GM18526 (cell line): ENCODE measurements around the gene FADS6.

ENCODE experiments used
- POLR2A ChIP-seq: IDR thresholded peaks from 3 replicates; pipeline ENCODE4 v1.6.1; 2011; ENCODE audit not compliant: insufficient read length; ENCODE audit errors: extremely low read depth

Gene FADS6

DNA sequence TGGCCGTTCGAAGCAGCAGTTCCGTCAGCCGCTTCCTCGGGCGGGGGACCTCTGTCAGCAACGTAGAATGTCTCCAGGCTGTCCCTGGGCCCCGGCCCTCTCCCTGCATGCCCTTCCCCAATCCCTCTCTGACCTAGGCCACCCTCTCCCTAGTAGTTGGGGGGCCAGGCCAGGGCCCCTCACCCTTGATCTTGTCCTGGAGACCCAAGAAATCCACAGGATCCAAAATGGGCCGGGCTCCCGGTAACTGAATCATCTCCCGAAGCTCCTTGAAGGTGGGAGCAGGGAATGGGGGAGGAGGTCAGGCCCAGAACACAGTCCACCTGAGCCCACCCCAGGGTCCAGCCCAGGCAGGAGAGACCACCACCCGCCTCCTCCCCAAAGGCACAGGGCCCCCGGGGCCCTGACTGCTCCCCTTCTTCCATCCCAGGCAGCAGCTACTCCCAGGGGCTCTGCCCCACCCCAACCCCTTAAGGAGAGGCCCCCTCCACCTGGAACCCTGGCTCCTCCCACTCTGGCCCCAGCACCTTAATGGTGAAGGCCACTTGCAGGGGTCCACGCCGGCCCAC is 29.1 kb downstream of the FADS6 start:
- no peak for TF ChIP-seq POLR2A

DNA sequence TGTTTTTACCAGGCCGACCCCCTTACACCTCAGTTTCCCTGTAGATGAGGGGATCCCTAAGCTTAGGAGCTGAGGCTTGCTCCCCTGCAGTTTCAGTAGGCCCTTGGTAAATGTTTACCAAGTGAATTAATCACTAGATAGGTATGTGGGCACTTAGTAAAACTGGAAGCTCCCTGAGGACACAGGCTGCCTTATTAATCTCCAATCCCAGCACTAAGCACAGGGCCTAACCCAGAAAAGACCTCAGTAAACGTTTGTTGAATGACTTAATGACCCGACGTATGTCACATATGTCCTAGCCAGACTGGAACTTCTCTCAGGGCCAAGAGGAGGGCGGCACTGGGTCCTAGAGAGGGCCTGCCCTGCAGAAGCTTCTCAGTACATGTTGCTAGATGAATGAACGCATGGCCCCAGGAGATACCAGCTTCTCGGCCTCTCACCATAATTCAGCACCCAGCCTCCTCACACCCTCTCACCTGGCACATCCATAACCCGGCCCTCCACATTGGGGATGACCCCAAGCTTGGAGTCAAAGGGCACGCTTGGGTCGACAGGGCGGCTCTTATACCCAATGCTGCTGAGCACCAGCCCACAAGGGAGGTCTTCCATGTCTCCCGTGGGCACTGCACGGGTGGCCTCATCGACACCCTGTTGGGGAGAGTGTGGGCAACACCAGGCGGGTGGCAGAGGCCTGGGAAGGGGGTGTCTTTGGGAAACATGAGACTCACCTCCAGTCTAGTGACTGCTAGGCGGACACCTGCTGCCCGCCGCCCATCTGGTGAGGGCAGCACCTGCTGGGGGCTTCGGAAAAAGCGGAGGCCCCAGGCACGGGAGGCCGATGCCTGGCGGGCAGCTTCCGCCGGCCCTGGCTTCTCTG is 29.8 kb downstream of the FADS6 start:
- TF ChIP-seq POLR2A = no peak

DNA sequence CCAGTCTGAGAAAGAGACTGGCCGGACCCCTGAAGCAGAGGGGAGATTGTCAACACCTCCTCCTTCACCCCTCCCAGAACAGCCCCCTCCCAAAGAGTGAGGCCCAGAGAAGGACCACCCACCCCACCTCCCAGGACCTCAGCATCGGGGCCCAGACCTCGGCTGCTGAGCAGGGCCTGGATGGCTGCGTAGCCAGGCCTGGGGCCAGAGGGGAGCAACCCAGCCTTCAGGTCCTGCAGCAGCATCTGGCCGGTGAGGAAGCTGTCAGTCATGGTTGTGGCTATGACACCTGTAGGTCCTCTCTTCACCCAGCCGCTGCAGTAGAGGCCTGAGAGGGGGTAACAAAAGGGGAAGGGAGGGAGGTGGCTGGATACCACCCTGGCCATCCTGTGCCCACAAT is 30.5 kb downstream of the FADS6 start:
- no peak for TF ChIP-seq POLR2A

DNA sequence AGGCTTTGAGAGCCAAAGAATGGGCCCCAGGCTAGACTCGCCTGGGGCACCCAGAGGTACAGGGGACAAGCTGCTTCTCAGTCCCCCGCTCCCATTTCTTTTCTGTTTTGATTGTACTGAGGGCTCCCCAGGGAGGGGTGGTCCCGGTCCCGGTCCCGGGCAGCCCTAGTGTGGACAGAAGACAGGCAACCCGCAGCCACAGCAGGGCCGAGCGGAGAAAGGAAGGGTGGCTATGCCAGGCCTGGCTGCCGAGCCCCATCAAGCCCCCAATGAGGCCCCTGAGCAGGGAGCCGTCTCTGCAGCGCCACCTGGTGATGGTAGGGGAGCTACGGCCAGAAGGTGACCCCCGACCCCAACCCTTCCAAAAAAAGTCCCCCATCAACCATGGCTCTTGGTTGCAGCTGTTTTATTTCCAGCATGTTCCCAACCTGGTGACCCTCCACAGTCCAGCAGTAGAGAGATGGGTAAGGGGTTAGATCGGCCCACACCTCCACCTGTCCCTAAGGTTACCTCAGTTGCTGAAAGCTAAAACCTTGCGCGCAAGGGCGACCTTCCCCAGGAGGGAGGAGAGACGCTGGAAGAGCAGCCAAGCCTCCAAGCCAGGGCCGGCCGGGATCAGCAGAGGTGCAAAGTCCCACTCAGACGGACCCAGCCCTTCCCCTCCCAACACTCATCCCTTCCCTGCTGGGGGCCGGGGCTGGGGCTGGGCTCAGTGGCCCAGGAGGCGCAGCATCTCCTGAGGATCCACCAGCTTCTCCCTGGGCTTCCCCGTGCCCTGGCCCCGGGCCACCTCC is 31.1 kb downstream of the FADS6 start:
- TF ChIP-seq POLR2A = no peak

DNA sequence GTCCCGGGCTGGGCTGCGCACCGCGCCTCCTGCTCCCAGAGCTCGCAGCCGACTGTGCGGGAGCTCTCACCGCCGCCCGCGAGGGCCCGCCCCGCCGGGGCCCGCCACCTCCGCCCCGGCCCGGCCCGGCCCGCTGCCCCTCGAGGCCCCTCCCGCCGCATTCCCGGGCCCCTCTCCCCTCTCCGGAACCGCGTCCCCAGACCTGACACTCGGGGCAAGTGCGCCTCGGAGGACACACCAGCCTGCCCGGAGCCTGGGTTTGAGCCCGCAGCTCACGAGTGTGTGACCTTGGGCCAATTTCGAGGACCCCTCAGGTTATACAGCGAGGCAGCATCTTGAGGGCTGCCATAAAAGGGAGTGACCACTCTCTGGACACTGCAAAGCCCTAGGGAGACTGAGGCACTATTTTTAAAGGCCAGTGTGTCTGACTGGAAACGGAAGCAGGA is 31.7 kb downstream of the FADS6 start:
- no peak for TF ChIP-seq POLR2A

DNA sequence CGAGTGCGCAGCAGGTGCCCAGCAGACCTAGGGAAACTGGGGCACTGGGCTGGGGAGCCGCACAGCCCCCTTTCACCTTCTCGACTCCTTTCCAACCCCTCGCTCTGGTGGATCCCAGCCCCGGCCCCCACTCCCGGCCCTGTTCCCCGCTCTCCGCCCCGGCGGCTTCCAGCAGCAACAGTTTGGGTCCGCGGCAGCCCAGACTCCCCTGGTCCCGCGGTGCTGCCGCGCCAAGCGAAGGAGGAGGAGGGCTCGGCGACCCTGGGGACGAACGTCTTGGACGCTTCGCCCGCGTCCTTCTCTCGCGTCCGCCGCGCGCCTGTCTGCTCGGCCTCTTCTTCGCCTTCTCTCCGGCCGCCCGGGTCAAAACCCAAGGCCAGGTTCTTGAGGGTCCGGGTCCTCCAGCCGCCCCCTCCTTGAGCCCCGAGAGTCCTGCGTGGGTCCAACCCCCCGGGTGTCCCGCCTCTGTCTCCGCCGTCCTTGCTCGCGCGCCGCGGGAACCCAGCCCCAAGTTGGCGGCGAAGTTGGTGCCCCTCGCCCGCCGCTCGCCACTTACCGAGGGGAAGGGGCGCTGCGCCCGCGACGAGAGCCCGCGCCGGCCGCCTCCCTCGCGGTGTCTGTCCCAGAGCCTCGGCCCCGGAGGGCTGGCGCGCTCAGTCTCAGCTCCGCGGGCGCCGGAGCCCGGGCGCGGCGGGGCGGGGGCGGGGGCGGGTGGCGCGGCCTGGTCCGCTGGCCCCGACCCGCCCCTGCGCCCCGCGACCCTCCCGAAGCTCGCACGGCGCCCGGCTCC is 32.4 kb downstream of the FADS6 start:
- no peak for TF ChIP-seq POLR2A

DNA sequence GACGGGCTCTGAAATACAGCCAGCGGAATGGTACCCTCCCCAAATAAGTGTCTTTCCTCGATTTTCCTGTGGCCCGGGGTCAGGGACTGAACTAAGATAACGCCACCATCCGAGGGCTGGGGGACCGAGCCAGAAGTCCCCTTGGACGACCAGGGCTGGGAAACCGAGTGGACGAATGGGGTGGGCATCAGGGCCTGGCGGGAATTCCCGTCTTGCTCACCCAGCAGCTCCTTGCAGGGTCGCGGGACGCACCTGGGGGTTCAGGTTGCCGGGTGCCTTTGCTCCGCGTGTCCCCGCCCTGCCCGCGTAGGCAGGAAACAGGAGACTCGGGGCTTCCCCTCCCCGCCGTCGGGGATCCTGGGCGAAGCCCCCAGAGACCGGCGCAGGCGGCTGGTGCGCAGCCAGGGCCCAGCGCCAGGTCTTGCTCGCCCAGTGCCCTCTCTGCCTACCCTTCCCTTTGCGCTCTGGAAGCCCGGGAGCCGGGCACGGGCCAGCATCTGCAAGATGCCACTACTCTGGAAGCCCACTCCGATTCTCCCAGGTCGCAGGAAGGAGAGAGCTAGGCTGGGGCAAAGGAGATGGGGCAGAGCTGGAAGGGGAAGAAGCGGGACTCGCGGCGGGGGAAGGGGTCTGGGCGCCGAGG is 33.1 kb downstream of the FADS6 start:
- TF ChIP-seq POLR2A = no peak

DNA sequence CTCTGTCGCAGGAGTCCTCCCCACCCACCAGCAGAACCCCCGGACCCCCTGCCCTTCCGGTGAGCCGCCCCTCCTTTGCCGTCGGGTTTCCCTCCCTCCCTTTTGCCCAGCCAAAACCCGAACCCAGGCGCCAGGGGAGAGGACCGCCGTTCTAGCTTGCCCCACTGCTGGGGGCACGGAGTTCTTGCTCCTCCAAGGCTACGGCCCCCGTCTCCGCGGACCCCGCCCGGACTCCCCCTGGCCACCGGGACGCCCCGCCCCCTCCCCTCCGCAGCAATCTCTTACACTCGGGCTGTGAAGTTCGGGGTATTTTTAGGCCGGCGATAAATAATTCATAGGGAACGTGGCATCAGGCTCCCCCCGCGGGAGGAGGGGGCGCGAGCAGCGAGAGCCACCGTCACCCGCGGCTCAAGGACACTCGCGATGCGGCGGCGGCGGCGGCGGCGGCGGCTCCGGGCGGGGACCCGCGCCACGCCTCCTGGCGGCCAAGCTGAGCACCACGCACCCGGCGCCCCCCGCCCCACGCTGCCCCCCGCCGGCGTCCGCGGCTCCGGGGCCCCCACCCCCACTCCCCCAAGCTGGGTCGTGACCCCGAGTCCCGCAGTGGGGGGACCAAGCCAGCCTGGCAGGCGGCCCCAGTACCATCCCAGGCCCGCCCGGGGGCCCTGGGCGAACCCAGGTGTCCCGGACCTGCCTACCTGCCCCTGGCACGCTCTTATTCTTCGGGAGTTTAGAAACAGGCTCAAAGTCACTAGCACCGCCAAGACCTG is 33.8 kb downstream of the FADS6 start, which contains the start of gene GRIN2C:
TSS of gene GRIN2C (minus strand) at position 427 of the 770 bp plus-strand sequence. CDS start 4,793 bp downstream, outside the sequence.
- no peak for TF ChIP-seq POLR2A

DNA sequence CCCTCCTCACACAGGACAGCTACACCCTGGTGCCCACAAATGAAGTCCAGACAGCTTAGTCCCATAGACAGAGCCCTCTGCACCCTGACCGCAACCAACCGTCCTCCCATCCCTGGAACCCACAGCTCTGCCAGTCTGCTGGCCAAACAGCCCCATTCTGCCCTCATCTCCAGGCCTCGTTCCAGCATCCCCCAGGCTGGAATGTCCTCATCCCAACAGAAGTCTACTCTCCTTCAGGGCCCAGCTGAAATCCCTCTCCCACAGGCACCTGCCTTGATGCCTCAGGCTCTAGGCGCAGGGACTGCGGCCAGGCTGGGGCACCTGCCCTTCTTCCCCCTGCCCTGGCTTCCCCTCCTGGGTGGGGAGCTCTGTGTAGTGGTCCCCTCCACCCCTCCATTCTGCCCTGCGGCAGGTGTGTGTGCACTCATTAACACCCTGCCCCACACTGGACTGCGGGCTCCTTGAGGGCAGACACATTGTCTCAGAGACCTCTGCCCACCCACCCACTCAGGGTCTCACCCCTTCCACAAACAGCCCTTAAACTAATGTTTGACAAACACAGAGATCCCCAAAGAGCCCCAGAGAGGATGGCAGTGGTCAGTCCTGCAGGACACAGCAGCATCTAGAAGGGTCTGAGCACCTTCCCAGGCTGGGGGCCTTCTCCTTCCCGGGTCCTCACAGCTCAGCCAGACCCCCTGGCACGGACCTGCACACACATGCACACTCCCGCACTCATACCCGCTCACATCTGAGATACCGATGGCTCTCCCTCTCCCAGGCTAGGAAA is 34.6 kb downstream of the FADS6 start:
- no peak for TF ChIP-seq POLR2A

DNA sequence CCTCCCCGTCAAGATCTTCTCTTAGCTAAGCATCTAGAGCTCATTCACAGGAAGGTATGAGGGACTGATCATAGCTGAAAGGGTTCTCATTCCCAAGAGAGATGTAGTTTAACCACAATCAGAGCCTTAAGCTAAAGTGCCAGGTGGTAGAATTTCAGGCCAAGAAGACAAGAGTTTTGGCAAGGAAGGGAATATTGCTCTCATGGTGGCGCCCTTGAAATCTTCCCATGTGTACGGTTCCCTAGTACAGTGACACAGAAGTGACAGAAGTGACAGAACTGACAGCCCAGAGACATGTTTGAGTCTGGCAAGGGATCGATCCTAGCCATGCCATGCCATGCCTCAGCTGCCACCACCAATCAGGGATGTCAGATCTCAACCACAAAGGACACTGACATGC is 36.2 kb downstream of the FADS6 start:
- TF ChIP-seq POLR2A = no peak

DNA sequence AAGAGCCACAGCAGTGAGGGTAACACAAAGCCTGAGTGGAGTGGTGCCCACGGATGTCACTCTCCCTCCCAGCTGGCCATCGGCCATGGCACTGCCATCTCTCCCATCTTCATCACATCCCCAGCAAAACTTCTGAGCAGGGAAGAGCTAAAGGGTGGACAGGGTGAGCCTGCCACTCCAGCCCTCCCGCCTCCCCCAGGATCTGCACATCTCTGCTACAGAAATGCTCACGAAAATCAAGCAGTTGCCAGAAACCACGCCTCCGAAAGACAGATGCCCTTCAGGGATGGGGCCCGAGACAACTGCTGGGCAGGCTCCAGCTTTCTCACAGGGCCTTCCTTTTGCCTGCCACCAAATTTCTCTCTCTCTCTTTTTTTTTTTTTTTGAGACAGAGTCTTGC is 37.3 kb downstream of the FADS6 start:
- TF ChIP-seq POLR2A = no peak

DNA sequence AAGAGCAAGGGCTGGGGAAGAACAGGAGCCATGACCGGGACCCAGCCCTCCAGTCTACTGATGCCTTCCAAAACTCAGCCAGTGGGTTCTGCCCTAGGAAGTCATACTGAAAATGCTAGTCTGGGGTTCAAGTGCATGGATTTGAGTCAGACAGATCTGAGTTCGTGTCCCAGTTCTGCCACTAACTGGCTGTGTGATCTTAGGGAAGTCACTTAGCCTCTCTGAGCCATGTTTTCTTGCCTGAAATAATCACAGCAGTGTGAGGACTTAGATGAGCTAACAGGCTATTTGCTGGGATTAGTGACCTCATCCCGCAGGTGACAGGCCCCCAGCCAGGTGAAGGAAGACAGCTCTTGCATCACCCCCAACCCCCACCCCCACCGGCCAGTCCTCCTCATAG is 38.1 kb downstream of the FADS6 start:
- no peak for TF ChIP-seq POLR2A

DNA sequence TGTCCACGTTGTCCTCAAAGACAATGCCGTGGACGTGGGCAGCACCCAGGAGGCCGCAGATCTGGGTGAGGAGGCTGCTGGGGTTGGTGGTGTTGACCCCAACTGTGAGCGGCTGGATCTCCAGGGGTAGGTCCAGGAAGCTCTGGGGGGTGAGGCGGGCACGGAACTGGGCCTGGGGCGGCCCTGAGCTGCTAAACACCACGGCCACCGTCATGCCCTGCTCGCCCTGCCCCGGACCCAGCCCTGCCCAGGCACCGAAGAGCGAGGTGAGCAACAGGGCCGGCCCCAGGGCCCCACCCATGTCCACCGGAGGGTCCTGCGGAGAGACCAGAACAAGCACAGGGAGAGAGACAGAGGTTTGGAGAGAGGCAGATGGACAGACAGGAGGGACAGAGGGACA is 38.6 kb downstream of the FADS6 start:
- no peak for TF ChIP-seq POLR2A
